AG10803 (cell line): Measurements from ENCODE around the gene PCGF3.

Experiments used
- DNase-seq: peaks from one replicate; pipeline ENCODE4 v3.0.0; 2010; ENCODE audit warnings: low read depth
- H3K4me3 ChIP-seq: 2 replicates; pipeline ENCODE4 v1.5.1; 2011; ENCODE audit warnings: mild to moderate bottlenecking, low read length, control low read depth
- CTCF ChIP-seq: conservative IDR thresholded peaks from 2 replicates; pipeline ENCODE4 v1.5.1; 2011; ENCODE audit warnings: mild to moderate bottlenecking, low read length, control low read depth, inconsistent platforms

The PCGF3 gene

DNA sequence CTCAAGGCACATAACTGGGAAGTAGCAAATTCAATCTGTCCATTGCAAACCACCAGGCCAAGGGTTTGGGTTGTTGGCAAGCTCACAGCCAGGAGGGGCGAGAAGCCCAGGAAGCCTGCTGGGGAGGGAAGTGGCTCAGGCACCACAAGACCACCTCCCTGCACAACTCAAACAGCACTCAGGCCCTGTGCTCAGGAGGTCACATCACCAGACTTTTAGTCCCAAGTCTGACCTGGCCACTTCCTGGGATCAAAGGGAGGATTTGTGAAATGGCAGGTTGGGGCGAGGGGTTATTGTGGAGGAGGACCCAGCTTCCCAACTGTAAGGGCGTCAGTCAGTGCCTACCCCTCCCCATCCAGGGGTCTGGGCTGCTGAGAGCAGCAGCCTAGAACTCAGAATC is 33.9 kb upstream of the PCGF3 start:
- TF ChIP-seq CTCF = no peak
- H3K4me3 ChIP-seq = no peak overlapping the region
- DNase-seq = no peak

- TF ChIP-seq CTCF = no peak
- peak overlapping the region; percentile 78 for H3K4me3 ChIP-seq
- peak; percentile 17 for DNase-seq
Observed at GRCh38 chr4:673349-674091, 32.1 kb upstream of the PCGF3 start.

DNA sequence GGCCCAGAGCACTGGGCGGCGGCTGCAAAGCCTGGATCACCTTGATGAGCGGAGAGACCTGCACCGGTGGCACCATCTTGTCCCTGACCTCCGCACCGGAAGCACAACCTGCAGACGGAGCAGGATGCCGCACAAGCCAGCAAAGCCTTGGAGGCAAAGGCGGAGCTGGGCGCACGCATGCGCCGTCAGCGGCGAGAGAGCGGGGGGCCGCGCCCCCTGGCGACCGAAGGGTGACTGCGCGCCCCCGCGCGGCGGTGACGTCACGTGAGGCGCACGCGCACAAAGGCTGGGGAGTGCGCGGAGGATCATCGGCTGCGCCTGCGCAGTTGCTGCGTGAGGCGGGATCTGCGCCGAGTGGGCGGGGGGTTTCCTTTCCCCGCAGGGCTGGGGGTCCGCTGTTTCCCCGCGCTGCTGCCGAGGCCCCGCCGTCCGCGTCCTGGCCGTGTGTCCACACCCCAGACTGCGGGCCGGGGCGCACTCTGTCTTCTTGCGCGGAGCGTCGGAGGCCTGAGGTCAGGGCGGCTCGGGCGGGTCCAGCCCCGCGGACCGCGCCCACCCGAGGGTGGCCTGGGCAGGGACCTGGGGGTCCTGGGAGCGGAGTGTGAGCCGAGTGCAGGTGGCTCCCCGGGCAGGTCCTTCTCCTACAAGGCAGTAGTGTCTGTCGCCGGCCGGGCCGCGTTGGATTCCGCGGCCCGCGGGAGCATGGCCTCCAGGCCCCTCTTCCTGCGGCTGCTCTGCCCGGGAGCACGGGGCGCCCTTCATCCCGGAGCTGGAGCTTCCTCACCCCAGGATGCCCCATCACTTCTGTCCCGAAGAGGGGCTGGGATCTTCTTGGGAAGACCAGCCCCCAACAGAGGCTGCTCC is 31.2 kb upstream of the PCGF3 start, which contains the start of the genes ATP5ME and MYL5:
Gene ATP5ME (minus strand): TSS at position 105 of the 864 bp plus-strand sequence. CDS start 29 bp downstream, at position 76.
Gene MYL5 (plus strand): TSS at position 371 of the 864 bp plus-strand sequence. CDS start 3,485 bp downstream, outside the sequence.
- DNase-seq = peak; percentile 93
- H3K4me3 ChIP-seq = peak within 1 kb of the TSS; percentile 78
- peak; percentile 62 for TF ChIP-seq CTCF

DNA sequence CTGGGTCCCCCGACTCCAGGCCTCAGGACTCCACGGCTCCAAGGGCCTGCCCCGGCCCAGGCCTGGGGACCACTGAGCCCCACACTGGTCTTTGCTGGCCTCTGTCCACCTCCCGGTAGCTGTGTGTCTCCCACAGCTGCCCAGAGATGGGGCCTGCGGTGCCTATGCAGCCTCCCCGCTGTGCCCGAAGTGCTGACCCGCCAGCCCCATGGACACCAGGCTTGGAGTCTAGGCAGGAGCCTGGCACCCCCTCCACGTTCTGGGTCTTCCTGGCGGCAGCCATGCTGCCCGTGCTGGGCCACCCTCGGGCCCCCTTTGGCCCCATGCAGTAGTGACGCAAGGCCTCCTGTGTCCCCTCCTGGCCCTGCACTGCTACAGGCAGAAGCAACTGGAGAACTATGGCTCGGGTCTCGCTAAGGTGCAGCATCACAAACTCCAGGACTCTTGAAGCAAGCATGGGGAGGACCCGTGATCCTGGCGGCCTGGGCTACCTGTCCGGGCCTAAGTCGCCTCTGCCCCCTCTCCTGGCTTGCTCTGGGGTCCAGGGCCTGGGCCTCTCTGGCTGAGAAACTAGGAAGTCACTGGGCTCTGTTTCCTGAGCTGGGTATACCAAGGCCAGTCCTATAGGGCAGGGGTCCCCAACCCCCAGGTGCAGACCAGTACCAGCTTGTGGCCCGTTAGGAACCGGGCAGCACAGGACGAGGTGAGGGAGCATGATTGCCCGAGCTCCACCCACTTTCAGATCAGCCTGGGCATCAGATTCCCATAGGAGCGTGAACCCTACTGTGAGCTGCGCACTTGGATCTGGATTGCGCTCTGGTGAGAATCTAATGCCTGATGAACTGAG is 30.4 kb upstream of the PCGF3 start:
- DNase-seq = peak; percentile 21
- TF ChIP-seq CTCF = no peak
- H3K4me3 ChIP-seq = peak overlapping the region; percentile 78

DNA sequence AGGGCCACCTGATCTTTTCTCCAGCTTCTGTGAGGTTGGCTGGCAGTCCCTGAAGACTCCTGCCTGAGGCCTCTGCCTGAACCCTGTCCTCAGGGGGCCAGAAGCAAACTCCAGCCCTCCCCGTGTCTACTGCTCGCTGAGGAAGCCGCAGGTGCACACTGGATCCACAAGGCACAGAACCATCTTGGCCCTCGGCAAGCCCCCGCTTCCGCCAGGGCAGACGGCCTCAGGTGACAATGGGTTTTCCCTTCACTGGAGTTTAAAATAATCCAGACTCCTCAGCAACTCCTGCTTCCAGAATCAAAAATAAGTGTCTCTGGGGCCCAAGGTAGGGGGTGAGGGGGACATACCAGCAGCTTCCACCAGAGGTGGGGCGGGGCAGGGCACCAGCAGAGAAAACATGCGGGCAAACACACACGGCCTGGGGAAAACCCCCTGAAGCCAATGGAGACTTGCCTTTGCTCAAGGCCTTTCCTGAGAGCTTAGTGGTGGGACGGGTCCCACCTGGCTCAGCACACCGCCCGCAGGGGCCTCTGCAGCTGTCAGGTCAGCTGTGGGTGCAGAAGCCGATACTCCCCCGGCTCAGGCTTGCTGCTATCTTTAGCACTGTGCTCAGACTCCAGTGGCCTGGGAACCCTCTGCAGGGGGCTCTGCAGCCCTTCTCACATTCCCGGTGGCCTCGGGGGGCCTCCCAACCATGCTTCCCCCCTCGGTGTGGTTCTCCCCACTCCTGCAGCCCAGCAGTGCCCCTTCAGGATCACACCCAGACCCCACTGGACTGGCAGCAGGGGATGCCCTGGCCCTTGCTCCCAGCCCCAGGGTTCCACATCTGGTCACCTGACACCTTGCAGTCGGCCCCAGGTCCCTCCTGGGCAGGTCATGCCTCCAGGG is 29.4 kb upstream of the PCGF3 start:
- H3K4me3 ChIP-seq = no peak overlapping the region
- DNase-seq = no peak
- TF ChIP-seq CTCF = no peak

GRCh38 chr4:676871-677235 is 28.8 kb upstream of the PCGF3 start:
- no peak for TF ChIP-seq CTCF
- no peak for DNase-seq
- no peak overlapping the region for H3K4me3 ChIP-seq
